ENCODE results near the gene CLEC9A.

CLEC9A gene

GRCh38 chr12:10067264-10067663 is 36.8 kb downstream of the CLEC9A start:
- no peak for DNase-seq (ENCODE audit: low read depth in 3 of 3)

- no peak for DNase-seq (ENCODE audit: low read depth in 3 of 3)
Observed at GRCh38 chr12:10067942-10068341, 37.5 kb downstream of the CLEC9A start.

GRCh38 chr12:10068644-10069043 is 38.2 kb downstream of the CLEC9A start:
- no peak for DNase-seq (ENCODE audit: low read depth in 3 of 3)

- DNase-seq (ENCODE audit: low read depth in 3 of 3) = no peak
Observed at GRCh38 chr12:10069099-10069498, 38.6 kb downstream of the CLEC9A start.

GRCh38 chr12:10069976-10070375 is 39.5 kb downstream of the CLEC9A start:
- no peak for DNase-seq (ENCODE audit: low read depth in 3 of 3)

GRCh38 chr12:10070380-10070779 is 39.9 kb downstream of the CLEC9A start:
- DNase-seq (ENCODE audit: low read depth in 3 of 3) = no peak

- DNase-seq (ENCODE audit: low read depth in 3 of 3) = no peak
Observed at GRCh38 chr12:10072131-10072530, 41.6 kb downstream of the CLEC9A start.

GRCh38 chr12:10073261-10073660 is 42.8 kb downstream of the CLEC9A start:
- DNase-seq (ENCODE audit: low read depth in 3 of 3) = no peak

GRCh38 chr12:10075451-10075850 is 45.0 kb downstream of the CLEC9A start:
- no peak for DNase-seq (ENCODE audit: low read depth in 3 of 3)

- no peak for DNase-seq (ENCODE audit: low read depth in 3 of 3)
Observed at GRCh38 chr12:10082117-10082874, 51.8 kb downstream of the CLEC9A start.

GRCh38 chr12:10084733-10085132 is 54.3 kb downstream of the CLEC9A start:
- no peak for DNase-seq (ENCODE audit: low read depth in 3 of 3)

GRCh38 chr12:10086387-10086786 is 55.9 kb downstream of the CLEC9A start:
- DNase-seq (ENCODE audit: low read depth in 3 of 3) = no peak

GRCh38 chr12:10088031-10088430 is 57.5 kb downstream of the CLEC9A start:
- no peak for DNase-seq (ENCODE audit: low read depth in 3 of 3)

- DNase-seq (ENCODE audit: low read depth in 3 of 3) = no peak
Observed at GRCh38 chr12:10088955-10089900, 58.7 kb downstream of the CLEC9A start.

GRCh38 chr12:10094646-10095395 is 64.3 kb downstream of the CLEC9A start:
- no peak for DNase-seq (ENCODE audit: low read depth in 3 of 3)

- no peak for DNase-seq (ENCODE audit: low read depth in 3 of 3)
Observed at GRCh38 chr12:10095971-10096370, 65.5 kb downstream of the CLEC9A start.

GRCh38 chr12:10097521-10097920 is 67.0 kb downstream of the CLEC9A start:
- DNase-seq (ENCODE audit: low read depth in 3 of 3) = no peak

- no peak for DNase-seq (ENCODE audit: low read depth in 3 of 3)
Observed at GRCh38 chr12:10098791-10099190, 68.3 kb downstream of the CLEC9A start, which contains the start of gene CLEC1A. TSS of gene CLEC1A (minus strand) at chr12:10098985. CDS start at chr12:10098922, 63 bp downstream.

GRCh38 chr12:10101042-10101579 is 70.6 kb downstream of the CLEC9A start:
- no peak for DNase-seq (ENCODE audit: low read depth in 3 of 3)

GRCh38 chr12:10101648-10102220 is 71.3 kb downstream of the CLEC9A start:
- DNase-seq (ENCODE audit: low read depth in 3 of 3) = no peak

- no peak for DNase-seq (ENCODE audit: low read depth in 3 of 3)
Observed at GRCh38 chr12:10102322-10102721, 71.8 kb downstream of the CLEC9A start.
